ENCODE measurements around the gene ANKRD62. TPM values are rescaled to one million over a fixed set of nuclear protein-coding genes. Genes with fewer than 3 reads are reported as not detected.

Gene ANKRD62
- polyA plus RNA-seq, 1 donor = 0.01 TPM

Other genes with a start within 250 kb of the ANKRD62 start
- gene CHMP1B, start 242.4 kb upstream of the ANKRD62 start, polyA plus RNA-seq = 48.2 TPM
- 37.3 TPM for gene MPPE1, start 185.5 kb upstream of the ANKRD62 start, polyA plus RNA-seq
- 34.8 TPM for gene IMPA2, start 112.3 kb upstream of the ANKRD62 start, polyA plus RNA-seq
- gene CIDEA, start 160.5 kb downstream of the ANKRD62 start, polyA plus RNA-seq = not detected
- 64.4 TPM for gene TUBB6, start 214.4 kb downstream of the ANKRD62 start, polyA plus RNA-seq